GF-D8 (cell line): ENCODE results near the gene PDCD2L.
"Not testable (repeated sequence)": the region's sequence is repeated elsewhere in the genome, so short reads cannot be mapped to it uniquely, and the experiment has no call there.

Source experiments
- DNase-seq: peaks from one replicate; lab custom pipeline; 2025; lab: John Stamatoyannopoulos, UW

Gene PDCD2L

GRCh38 chr19:34418300-34418699 lies 14.1 kb downstream of the PDCD2L start:
- DNase-seq, result no peak

GRCh38 chr19:34426096-34426661 lies 22.0 kb downstream of the PDCD2L start:
- DNase-seq, result no peak

GRCh38 chr19:34428549-34429285 lies 24.5 kb downstream of the PDCD2L start:
- DNase-seq, result no peak

- DNase-seq, result no peak
Measured at GRCh38 chr19:34429553-34429952, 25.4 kb downstream of the PDCD2L start.

- no peak for DNase-seq
Measured at GRCh38 chr19:34430738-34431625, 26.8 kb downstream of the PDCD2L start.

GRCh38 chr19:34431681-34432402 lies 27.6 kb downstream of the PDCD2L start:
- DNase-seq, result no peak

- no peak for DNase-seq
Measured at GRCh38 chr19:34432797-34433196, 28.6 kb downstream of the PDCD2L start.

- no peak for DNase-seq
Measured at GRCh38 chr19:34436716-34437115, 32.5 kb downstream of the PDCD2L start.

GRCh38 chr19:34448191-34448590 lies 44.0 kb downstream of the PDCD2L start:
- no peak for DNase-seq

- no peak for DNase-seq
Measured at GRCh38 chr19:34452723-34453122, 48.5 kb downstream of the PDCD2L start.

- no peak for DNase-seq
Measured at GRCh38 chr19:34454091-34454490, 49.9 kb downstream of the PDCD2L start.

- DNase-seq, result no peak
Measured at GRCh38 chr19:34454685-34455084, 50.5 kb downstream of the PDCD2L start.

- DNase-seq, result not testable (repeated sequence)
Measured at GRCh38 chr19:34455783-34456480, 51.7 kb downstream of the PDCD2L start.

GRCh38 chr19:34457446-34457845 lies 53.2 kb downstream of the PDCD2L start:
- DNase-seq, result no peak

- DNase-seq, result no peak
Measured at GRCh38 chr19:34458677-34459076, 54.5 kb downstream of the PDCD2L start.

- no peak for DNase-seq
Measured at GRCh38 chr19:34459614-34460013, 55.4 kb downstream of the PDCD2L start.

GRCh38 chr19:34461375-34462100 lies 57.3 kb downstream of the PDCD2L start:
- DNase-seq, result no peak

- not testable (repeated sequence) for DNase-seq
Measured at GRCh38 chr19:34464785-34465184, 60.6 kb downstream of the PDCD2L start.

- no peak for DNase-seq
Measured at GRCh38 chr19:34468409-34468808, 64.2 kb downstream of the PDCD2L start.

GRCh38 chr19:34469026-34469425 lies 64.8 kb downstream of the PDCD2L start:
- not testable (repeated sequence) for DNase-seq
